ENCODE data around the gene HOXA13.

- TF ChIP-seq ZBTB17 (tag by site-specific recombination; IDR thresholded peaks at IDR 0.05), result peak; percentile 63
- no peak for TF ChIP-seq ZNF416 (tag by site-specific recombination; IDR thresholded peaks at IDR 0.05)
- peak; percentile 51; the same call in 1 of the 2 replicates for TF ChIP-seq WT1 (tag by site-specific recombination; IDR thresholded peaks at IDR 0.05)
- TF ChIP-seq TCF7L2 (IDR thresholded peaks at IDR 0.05; ENCODE audit: borderline replicate concordance, low read depth, low read length), result no peak
- TF ChIP-seq PRDM10 (tag by site-specific recombination; IDR thresholded peaks at IDR 0.05), result no peak
These were observed 43.9 kb downstream of the HOXA13 start for GRCh38 chr7:27155816-27156507.
